ENCODE measurements around the gene RAB5A. TPM values are rescaled to one million over a fixed set of nuclear protein-coding genes. Genes with fewer than 3 reads are reported as not detected.

Gene RAB5A
- total and polyA plus RNA-seq, 2 experiments from 2014 or later: 55.7 to 56.1 TPM

GRCh38 chr3:19994796-19995195, 47.9 kb downstream of the RAB5A start:
- H3K27ac ChIP-seq: no peak overlapping the region
- no peak overlapping the region for H3K4me3 ChIP-seq
- H3K4me1 ChIP-seq (ENCODE audit: low read depth): no peaks in the 10 kb centered on the region

GRCh38 chr3:19997502-19997901, 50.6 kb downstream of the RAB5A start:
- TF ChIP-seq CTCF (IDR thresholded peaks at IDR 0.05; ENCODE audit: low read depth, low read length): no peak
- Histone ChIP-seq H3K4me3 (no peak overlapping the region), H3K4me1 (ENCODE audit: low read depth) (no peaks in the 10 kb centered on the region), H3K27me3 (no peaks in the 10 kb centered on the region), H3K27ac (no peak overlapping the region), H3K36me3 (no peaks in the 10 kb centered on the region), H3K9me3 (ENCODE audit: low read depth) (no peaks in the 10 kb centered on the region)
- no peak for DNase-seq (ENCODE audit: low read depth in 1 of 2, low spot score in 1 of 2)

More at GRCh38 chr3:19994796-19995195, 47.9 kb downstream of the RAB5A start:
- TF ChIP-seq CTCF (IDR thresholded peaks at IDR 0.05; ENCODE audit: low read depth, low read length): no peak
- no peaks in the 10 kb centered on the region for H3K36me3 ChIP-seq
- DNase-seq (ENCODE audit: low read depth in 1 of 2, low spot score in 1 of 2): peak in 1 of 2 donors; percentile 2
- no peaks in the 10 kb centered on the region for H3K9me3 ChIP-seq (ENCODE audit: low read depth)
- H3K27me3 ChIP-seq: no peaks in the 10 kb centered on the region

GRCh38 chr3:20001932-20002331, 55.0 kb downstream of the RAB5A start:
- Histone ChIP-seq H3K27me3 (no peaks in the 10 kb centered on the region), H3K4me3 (no peak overlapping the region), H3K9me3 (ENCODE audit: low read depth) (no peaks in the 10 kb centered on the region), H3K36me3 (no peaks in the 10 kb centered on the region), H3K27ac (no peak overlapping the region), H3K4me1 (ENCODE audit: low read depth) (no peaks in the 10 kb centered on the region)
- TF ChIP-seq CTCF (IDR thresholded peaks at IDR 0.05; ENCODE audit: low read depth, low read length): no peak
- DNase-seq (ENCODE audit: low read depth in 1 of 2, low spot score in 1 of 2): no peak

- H3K27me3 ChIP-seq: no peaks in the 10 kb centered on the region
- no peaks in the 10 kb centered on the region for H3K36me3 ChIP-seq
- H3K9me3 ChIP-seq (ENCODE audit: low read depth): no peaks in the 10 kb centered on the region
- H3K4me1 ChIP-seq (ENCODE audit: low read depth): no peaks in the 10 kb centered on the region
- no peak overlapping the region for H3K4me3 ChIP-seq
- TF ChIP-seq CTCF (IDR thresholded peaks at IDR 0.05; ENCODE audit: low read depth, low read length): no peak
- no peak overlapping the region for H3K27ac ChIP-seq
- no peak for DNase-seq (ENCODE audit: low read depth in 1 of 2, low spot score in 1 of 2)
Measured at GRCh38 chr3:20007960-20008359, 61.1 kb downstream of the RAB5A start.

- Histone ChIP-seq H3K36me3 (no peaks in the 10 kb centered on the region), H3K27me3 (no peaks in the 10 kb centered on the region), H3K4me1 (ENCODE audit: low read depth) (no peaks in the 10 kb centered on the region), H3K4me3 (no peak overlapping the region), H3K27ac (no peak overlapping the region), H3K9me3 (ENCODE audit: low read depth) (no peaks in the 10 kb centered on the region)
- DNase-seq (ENCODE audit: low read depth in 1 of 2, low spot score in 1 of 2): no peak
- no peak for TF ChIP-seq CTCF (IDR thresholded peaks at IDR 0.05; ENCODE audit: low read depth, low read length)
Measured at GRCh38 chr3:20008646-20009045, 61.7 kb downstream of the RAB5A start.

- H3K4me3 ChIP-seq: no peak within 1 kb of the TSS
- no peaks in the 10 kb centered on the region for H3K9me3 ChIP-seq (ENCODE audit: low read depth)
- TF ChIP-seq CTCF (IDR thresholded peaks at IDR 0.05; ENCODE audit: low read depth, low read length): no peak
- no peaks in the 10 kb centered on the region for H3K4me1 ChIP-seq (ENCODE audit: low read depth)
- no peaks in the 10 kb centered on the region for H3K27me3 ChIP-seq
- H3K36me3 ChIP-seq: no peaks in the 10 kb centered on the region
- no peak for DNase-seq (ENCODE audit: low read depth in 1 of 2, low spot score in 1 of 2)
- H3K27ac ChIP-seq: no peak within 1 kb of the TSS
Measured at GRCh38 chr3:20012164-20012563, 65.3 kb downstream of the RAB5A start, which contains the start of gene PP2D1. TSS of gene PP2D1 (minus strand) at chr3:20012264. CDS start at chr3:20012072, 192 bp downstream.

Measured in cardiac muscle cell (in vitro differentiated cells and primary cell).